ENCODE measurements around the gene TSG101.

DNA sequence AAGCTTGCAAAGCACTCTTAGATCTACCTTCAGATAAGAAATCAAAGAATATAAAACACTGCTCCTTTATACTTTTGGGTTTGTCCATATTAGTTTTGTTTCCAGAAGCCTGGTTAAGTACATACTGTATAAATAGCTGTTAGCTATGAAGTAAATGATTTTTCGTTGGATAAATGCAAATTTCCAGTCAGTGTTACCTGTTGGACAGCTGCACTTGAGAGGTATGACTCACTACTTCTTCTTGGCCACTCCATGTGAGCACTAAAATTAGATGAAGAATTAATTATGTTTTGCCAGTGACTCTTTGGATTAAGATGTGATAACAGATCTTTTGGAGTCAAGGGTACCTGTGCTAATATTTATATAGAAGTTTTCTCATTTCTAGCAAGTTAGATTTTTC is 9.5 kb upstream of the TSG101 start:
- TF ChIP-seq, protein P1, sequence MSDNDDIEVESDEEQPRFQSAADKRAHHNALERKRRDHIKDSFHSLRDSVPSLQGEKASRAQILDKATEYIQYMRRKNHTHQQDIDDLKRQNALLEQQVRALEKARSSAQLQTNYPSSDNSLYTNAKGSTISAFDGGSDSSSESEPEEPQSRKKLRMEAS (IDR thresholded peaks at IDR 0.05; ENCODE audit: low read depth, low read length): no peak
- no peak for TF ChIP-seq POLR2A (IDR thresholded peaks at IDR 0.05; ENCODE audit: extremely low read depth, insufficient read length)

Data from NB4 (cell line).